Endothelial cell of umbilical vein (primary cell): ENCODE measurements around the gene KCNJ4.

Experiments
- EZH2 ChIP-seq: IDR thresholded peaks from 2 replicates; pipeline ENCODE4 v1.6.1; 2012; ENCODE audit warnings: borderline replicate concordance, low read depth, mild to moderate bottlenecking, moderate library complexity, low read length, inconsistent platforms; ENCODE audit not compliant: severe bottlenecking
- FOS ChIP-seq: IDR thresholded peaks from 2 replicates; pipeline ENCODE4 v1.6.1; 2011; ENCODE audit warnings: mild to moderate bottlenecking, low read length, moderate library complexity, borderline replicate concordance; ENCODE audit not compliant: insufficient read depth
- GATA2 ChIP-seq: IDR thresholded peaks from 2 replicates; pipeline ENCODE4 v1.7.0; 2011; ENCODE audit warnings: low read depth, mild to moderate bottlenecking, moderate library complexity, mixed read lengths, low read length; ENCODE audit not compliant: insufficient read length, insufficient read depth
- JUN ChIP-seq: IDR thresholded peaks from 2 replicates; pipeline ENCODE4 v1.6.1; 2011; ENCODE audit warnings: borderline replicate concordance, low read depth; ENCODE audit not compliant: insufficient read length, insufficient read depth
- MYC ChIP-seq: IDR thresholded peaks from one replicate; pipeline ENCODE4 v1.6.1; 2011; ENCODE audit warnings: mild to moderate bottlenecking, low read depth, low read length
- POLR2A ChIP-seq: IDR thresholded peaks from 2 replicates; pipeline ENCODE4 v1.6.1; 2012; ENCODE audit warnings: low read depth, mild to moderate bottlenecking, control low read depth, low read length
- POLR2AphosphoS5 ChIP-seq: IDR thresholded peaks from 2 replicates; pipeline ENCODE4 v1.6.1; 2012; ENCODE audit warnings: low read depth, mild to moderate bottlenecking, control low read depth, low read length, moderate library complexity; ENCODE audit not compliant: insufficient read depth
- TF ChIP-seq, protein P1 (sequence below), 2 donors: IDR thresholded peaks; 1 replicate in 1 of 2; 2 replicates in 1 of 2; pipeline ENCODE4 v1.5.1; 2011; ENCODE audit warnings: low read length in 2 of 2, mild to moderate bottlenecking in 2 of 2, moderate library complexity in 2 of 2, control low read depth in 1 of 2, inconsistent platforms in 1 of 2, low read depth in 1 of 2; ENCODE audit not compliant: insufficient read depth in 1 of 2; ENCODE audit errors: extremely low read depth in 1 of 2
- TF ChIP-seq, protein P2 (sequence below): IDR thresholded peaks from 2 replicates; pipeline ENCODE4 v1.6.1; 2011; ENCODE audit not compliant: insufficient read depth, insufficient read length

DNA sequence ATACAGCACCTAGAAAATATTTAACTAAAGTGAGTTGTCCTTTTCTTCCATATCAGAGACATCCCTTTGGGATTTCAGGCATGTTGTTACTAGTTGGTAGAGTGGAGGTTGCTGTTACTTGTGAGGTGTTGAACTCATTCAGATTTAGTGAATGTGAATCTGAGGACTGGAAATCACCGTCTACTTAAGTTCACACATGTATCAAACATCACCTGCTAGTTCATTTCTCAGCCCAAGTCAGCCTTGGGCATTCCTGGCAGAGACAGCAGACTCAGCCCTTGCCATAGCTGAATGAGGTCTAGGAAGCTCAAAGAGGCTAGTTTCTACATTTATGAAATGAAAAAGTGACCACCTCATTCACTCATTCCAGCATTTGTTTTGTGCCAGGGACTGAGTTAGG is 22.6 kb upstream of the KCNJ4 start:
- TF ChIP-seq POLR2A (no peak), POLR2AphosphoS5 (no peak), MYC (no peak), EZH2 (no peak), JUN (no peak), GATA2 (no peak), FOS (no peak)
- TF ChIP-seq, protein P1, sequence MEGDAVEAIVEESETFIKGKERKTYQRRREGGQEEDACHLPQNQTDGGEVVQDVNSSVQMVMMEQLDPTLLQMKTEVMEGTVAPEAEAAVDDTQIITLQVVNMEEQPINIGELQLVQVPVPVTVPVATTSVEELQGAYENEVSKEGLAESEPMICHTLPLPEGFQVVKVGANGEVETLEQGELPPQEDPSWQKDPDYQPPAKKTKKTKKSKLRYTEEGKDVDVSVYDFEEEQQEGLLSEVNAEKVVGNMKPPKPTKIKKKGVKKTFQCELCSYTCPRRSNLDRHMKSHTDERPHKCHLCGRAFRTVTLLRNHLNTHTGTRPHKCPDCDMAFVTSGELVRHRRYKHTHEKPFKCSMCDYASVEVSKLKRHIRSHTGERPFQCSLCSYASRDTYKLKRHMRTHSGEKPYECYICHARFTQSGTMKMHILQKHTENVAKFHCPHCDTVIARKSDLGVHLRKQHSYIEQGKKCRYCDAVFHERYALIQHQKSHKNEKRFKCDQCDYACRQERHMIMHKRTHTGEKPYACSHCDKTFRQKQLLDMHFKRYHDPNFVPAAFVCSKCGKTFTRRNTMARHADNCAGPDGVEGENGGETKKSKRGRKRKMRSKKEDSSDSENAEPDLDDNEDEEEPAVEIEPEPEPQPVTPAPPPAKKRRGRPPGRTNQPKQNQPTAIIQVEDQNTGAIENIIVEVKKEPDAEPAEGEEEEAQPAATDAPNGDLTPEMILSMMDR (IDR thresholded peaks at IDR 0.05; ENCODE audit: extremely low read depth in 1 of 2, insufficient read depth in 1 of 2, low read depth in 1 of 2, low read length in 2 of 2), result no peak
- TF ChIP-seq, protein P2, sequence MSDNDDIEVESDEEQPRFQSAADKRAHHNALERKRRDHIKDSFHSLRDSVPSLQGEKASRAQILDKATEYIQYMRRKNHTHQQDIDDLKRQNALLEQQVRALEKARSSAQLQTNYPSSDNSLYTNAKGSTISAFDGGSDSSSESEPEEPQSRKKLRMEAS, result no peak
